GM19328 (cell line): ENCODE results near the gene MRPS24.
"Not testable (repeated sequence)": the region's sequence is repeated elsewhere in the genome, so short reads cannot be mapped to it uniquely, and the experiment has no call there.

Experiments
- ATAC-seq: cut with Tn5 transposase; IDR thresholded peaks from one replicate; pipeline ENCODE4 v1.9.1; 2021; ENCODE audit warnings: mild to moderate bottlenecking, moderate library complexity; ENCODE audit not compliant: unreplicated experiment

The MRPS24 gene

DNA sequence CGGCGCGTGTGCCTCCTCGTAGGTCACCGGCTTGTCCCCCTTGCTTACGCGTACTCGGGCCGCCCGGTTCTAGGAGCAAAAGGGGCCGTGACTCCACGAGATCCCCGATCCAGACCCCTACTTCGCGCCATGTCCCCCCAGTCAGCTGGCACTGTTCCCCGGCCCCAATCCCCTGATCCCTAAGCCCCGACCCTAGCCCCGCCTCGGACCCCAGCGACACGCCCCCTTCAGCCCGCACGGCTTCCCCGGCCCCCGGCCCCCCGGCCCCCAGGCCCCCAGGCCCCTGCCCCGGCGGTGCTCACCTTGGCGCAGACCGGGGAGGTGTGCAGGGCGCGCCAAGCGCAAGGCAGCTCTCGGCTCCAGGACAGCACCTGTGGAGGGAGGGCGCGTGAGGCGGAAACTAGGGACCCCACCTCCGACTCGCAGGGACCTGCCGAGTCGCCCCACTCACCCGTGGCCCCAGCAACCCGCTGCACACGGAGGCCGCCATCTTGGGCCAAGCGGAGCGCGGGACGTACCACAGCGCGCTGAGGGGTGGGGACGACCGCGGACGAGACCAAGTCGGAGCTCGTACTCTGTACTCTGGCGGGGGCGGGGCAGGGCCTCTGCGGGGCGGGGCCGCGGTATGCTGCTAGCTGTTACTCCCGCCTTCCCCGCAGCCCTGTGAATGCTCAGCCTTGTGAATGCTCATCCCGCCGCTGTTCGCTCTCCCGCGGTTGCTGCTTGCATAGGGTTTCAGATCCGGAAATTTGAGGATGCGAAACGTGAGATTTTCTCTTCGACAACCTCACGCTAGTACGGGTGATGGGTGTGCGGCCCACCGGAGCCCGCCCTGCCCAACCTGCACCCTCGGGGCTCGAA is at the start of gene MRPS24:
MRPS24 (minus strand) TSS at position 512 of the 861 bp plus-strand sequence; CDS start at position 490, 22 bp downstream.
- ATAC-seq: peak; percentile 87

DNA sequence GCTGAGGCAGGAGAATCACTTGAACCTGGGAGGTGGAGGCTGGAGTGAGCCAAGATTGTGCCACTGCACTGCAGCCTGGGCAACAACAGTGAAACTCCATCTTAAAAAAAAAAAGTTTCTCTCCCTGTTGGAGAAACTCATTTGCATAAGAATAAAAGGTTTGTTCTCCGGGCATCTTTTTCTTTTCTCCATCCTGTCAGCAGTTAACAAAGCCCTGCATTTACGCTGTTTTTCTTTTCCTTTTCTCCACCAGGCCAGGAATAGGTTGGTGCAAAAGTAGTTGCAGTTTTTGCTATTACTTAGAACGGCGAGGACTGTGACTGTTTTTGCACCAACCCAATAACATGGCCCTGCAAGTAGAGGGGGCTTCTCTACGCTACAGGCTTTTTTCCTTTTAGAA is 46.6 kb upstream of the MRPS24 start:
- ATAC-seq: no peak

DNA sequence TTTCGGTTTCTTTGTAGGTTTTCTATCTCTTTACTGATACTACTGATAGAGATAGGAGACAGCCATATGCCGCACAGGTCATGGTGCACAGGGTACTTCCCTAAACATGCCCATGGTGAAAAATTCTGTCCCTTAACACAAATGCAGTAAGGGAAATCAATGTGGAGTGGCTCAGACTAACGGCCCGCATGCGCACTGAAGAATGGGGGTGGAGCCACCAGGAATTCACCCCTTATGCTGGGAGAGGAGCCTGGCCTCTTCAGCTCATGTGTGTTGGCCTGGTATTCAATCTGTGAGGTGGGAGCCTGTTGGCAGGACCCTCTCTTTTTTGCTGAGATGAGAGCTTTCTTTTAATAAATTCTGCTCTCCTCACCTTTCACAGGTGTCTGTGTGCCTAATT is 45.5 kb upstream of the MRPS24 start:
- ATAC-seq: no peak

DNA sequence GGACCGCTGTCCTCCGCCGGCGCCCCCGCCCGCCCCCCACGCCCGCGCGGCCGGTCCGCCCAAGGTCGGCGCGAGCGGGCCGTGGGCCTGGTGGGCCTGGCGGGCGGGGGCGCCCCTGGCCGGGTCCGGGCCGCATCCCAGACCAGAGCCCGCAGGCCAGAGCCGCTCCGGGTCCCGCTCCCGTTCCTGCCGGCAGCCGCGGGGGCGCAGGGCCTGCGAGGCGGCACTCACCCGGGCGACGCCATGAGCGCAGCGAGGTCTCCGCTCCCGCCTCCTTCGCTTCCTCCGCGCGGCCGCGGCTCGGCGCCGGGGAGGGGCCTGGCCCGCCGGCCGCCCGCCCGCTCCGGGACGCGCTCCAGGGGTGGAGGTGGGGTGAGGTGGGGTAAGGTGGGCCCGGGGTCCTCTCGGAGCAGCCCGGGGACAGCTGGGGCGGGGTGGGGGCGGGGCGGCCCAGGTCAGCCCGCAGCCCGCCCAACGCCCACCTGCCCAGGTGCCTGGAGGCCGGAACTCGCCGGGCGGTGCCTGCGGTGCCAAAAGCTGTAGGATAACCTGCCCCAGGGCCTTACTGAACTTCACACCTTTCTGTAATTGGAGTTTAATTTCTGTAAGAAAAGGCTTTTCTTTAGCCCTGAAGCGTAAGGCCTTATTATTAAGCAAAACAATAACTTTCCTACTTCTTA is 37.2 kb upstream of the MRPS24 start, which contains the start of gene URGCP:
URGCP (minus strand) TSS at position 266 of the 680 bp plus-strand sequence; CDS start at position 245, 21 bp downstream.
- peak; percentile 82 for ATAC-seq

DNA sequence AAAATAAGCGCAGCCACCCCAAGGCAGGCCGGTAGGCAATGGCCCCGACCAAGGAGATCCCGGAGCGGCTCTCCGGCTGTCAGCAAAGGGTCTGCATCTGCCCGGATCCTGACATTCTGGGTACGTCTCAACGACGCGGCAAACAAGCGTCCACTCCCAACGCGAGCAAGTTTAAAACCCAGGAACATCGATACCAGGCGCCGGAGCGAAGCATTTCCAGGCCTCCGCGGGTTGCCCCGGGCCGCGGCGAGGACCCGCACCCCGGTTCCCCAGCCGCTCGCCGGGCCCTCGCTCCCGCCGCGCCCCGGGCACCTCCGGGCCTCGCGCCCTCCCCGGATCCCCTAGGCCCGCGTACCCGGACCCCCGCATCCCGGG is 36.6 kb upstream of the MRPS24 start:
- peak; percentile 30 for ATAC-seq

DNA sequence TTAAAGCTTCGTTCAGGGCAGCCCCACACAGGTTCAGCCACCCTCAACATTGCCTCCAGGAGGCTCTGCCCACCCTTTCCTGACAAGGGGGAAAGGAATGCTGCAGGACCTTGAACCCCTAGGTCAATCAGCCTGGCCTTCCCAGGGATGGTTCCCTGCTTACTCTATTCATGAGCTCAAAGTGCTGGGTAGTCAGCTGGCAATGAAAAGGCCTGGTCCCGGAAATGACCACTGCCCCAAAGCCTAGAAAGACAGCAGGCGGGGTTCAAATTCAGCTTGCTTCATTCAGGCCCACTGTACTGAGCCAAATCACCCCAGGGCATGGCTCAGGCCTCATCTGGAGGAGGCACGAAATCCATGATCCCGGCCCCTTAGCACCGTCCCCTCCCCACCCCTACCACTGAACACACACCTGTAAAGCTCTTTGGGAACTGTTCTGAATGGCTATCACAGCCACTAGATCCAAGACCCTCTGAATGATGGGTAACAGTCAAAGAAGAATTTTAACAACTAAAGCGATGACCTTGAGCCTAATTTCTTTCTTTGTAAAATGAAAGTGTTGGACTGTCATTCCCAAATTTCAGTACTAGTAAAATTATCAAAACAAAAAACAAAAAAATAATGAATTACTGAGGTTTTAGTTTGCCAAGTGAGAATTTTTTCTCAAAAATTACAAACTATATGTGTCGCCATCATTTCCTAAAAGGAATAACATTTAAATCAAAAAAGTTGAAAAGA is 36.1 kb upstream of the MRPS24 start:
- no peak for ATAC-seq

DNA sequence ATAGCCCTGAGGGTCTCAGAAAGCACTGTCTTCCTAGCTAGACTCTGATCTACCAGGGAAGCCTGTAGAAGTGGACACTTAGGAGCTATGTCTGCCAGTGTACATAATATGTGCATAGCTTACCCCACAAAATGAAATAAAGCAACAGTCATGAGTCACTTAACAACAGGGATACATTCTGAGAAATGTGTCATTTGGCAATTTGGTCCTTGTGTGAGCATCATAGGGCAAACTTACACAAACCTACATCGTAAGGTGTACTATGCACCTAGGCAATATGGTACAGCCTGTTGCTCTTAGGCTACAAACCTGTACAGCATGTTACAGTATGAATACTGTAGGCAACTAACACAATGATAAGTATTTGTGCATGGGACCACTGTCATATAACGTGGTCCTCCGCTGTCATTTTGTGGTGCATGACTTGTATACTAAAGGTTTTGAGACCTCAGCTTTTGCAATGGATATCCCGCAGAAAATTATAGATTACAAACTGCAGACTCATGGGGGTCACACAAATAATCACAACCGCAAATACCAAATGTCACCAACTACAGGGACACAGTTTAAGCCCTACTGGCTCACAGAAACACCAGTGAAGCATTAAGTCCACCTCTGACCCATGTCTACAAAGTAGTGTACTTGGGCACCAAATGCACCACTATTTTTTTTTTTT is 35.4 kb upstream of the MRPS24 start:
- no peak for ATAC-seq

DNA sequence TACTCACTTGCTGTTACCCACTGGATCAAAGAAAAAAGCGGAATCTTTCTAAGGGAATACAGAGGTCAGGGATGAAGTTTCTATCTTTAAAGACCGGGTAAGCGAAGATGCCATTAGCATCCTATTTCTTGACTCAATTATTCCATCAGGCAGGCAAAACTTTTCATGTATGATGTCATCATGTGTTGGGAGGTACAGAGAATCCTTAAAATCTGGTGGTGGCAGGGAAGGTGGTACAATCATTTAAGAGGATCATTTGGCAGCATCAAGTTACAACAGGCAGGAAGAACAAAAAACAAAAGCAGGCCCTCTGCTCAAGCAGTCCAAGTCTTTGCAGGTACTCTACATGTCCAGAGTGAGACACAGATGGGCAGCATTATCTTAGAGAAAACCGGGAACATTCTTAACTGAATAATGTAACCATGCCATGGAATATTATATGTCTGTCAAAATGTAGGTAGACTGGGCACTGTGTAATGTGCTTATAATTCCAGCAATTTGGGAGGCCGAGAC is 33.3 kb upstream of the MRPS24 start:
- ATAC-seq: no peak

DNA sequence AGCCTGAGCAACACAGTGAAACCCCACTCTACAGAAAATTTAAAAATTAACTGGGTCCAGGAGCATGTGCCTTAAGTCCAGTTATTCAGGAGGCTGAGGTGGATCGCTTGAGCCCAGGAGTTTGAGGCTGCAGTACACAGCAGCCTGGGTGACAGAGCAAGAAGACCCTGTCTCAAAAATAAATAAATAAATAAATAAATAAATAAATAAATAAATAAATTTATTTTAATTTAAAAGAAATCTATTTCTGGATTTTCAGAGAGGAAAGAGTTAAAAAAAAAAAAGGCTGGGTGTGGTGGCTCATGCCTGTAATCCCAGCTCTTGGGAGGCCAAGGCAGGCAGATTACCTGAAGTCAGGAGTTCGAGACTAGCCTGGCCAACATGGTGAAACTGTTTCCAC is 29.3 kb upstream of the MRPS24 start:
- ATAC-seq: not testable (repeated sequence)

DNA sequence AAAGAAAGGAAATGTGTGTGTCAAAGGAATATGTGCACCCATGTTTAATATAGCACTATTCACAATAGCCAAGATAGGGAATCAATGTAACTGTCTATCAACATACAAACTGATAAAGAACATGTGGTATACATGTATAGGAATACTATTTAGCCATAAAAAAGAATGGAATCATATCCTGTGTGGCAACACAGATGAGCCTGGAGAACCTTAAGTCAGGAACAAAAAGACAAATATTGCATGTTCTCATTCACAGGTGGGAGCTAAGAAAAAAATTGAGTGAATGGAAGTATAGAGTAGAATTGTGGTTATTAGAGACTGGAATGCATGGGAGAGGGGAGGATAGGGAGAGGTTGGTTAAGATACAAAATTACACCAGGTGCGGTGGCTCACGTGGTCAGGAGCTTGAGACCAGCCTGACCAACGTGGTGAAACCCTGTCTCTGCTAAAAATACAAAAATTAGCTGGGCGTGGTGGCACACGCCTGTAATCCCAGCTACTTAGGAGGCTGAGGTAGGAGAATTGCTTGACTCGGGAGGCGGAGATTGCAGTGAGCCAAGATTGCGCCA is 26.6 kb upstream of the MRPS24 start:
- ATAC-seq: no peak

DNA sequence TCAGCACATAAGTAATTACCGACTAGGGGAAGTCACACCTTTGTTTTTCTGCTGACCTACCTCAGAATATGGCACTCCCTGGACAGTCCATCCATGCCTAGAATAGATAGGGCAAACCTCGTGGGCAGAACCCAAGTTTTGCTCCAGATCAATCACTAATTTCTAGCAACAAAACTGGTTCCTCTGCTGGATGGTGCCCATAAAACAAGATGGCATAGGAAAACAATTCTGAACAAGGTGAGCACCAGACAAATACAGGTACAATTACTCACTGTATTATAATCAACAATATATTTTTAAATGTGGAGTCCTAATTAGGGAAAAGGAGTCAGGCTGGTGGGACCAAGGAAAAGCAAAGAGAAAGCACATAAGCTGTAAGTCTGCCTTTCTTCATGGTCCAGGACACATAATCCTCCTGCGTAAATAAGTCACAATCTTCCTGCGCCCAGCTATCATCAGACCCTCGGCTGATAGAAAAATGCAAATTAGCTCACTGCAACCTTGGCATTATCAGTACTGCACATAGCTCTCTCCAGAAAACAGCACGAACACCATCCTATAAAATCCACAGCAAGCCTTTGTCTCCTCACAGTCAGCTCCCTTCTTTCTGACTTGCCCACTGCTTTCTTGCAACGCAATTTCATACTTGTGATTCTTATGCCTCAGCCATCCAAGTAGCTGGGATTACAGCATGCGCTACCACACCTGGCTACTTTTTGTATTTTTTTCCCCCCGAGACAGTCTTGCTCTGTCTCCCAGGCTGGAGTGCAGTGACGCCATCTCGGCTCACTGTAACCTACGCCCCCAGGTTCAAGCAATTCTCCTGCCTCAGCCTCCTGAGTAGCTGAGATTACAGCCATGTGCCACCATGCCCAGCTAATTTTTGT is 22.0 kb upstream of the MRPS24 start:
- no peak for ATAC-seq

DNA sequence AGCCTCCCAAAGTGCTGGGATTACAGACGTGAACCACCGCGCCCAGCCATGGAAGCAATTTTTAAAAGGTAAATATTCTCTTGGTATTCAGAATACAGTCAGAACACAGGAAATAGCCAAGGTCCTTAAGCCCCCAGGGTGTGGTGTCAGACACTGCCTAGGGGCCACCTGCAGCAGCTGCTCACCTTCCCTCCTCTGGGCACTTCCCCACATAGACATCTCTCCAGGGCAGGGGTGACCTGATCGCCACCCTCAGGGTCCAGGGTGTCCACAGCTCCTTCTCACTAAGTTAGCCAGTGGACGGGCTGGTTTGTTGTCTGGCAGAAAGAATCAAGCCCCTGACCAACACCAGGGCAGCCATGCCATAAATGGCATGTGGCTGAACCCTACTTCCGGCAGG is 21.2 kb upstream of the MRPS24 start:
- ATAC-seq: no peak

DNA sequence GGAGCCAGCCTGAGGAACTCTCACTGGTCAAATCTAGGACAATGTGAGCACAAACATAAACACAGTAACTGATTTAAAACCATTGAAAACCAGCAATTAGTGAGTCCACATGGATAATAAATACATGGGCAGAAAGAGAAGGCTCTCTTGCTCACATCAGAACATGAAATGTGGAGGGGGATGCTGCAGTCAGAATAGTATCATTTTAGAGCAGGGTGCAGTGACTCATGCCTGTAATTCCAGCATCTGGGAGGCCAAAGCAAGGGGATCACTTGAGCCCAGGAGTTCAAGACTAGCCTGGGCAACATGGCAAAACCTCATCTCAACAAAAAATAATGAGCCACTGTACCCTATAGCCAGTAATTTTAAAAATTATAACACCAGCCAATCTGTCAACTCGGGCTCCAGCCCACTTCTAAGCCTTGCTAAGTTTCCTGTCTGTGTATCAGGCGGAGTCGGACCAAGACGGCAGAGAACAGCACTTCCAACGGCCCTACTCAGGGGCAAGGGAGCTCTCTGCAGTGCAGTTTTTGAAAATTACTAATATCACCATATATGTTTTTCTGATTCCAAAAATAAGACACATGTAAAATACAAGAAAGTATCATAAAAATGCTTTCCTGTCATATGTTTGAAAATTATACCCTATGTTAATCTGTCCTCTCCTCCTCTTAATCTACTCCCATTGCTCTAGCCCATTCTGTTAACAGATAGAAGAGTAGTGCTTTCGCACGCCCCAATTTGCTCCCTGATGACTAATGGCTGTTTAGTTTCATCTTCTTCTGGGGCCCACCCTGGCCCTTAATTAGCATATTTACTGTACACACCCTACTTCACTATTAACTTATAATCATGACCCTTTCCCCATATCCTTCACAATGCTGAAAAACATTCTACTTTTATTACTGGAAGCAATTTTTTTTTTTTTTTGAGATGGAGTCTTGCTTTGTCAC is 20.0 kb upstream of the MRPS24 start:
- no peak for ATAC-seq

DNA sequence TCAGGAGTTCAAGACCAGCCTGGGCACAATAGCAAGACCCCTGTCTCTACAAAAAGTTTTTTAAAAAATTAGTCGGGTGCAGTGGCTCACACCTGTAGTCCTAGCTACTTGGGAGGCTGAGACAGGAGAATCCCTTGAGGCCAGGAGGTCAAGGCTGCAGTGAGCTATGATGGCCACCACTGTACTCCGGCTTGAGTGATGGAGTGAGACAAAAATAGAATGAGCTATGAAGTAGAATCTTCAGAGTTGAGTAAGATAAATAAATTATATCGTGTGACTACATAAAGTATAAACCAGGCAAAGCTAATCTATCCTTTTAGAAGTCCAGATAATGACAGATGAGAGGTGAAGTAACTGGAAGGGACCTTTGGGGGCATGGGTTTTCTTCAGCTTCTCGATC is 15.3 kb upstream of the MRPS24 start:
- no peak for ATAC-seq

DNA sequence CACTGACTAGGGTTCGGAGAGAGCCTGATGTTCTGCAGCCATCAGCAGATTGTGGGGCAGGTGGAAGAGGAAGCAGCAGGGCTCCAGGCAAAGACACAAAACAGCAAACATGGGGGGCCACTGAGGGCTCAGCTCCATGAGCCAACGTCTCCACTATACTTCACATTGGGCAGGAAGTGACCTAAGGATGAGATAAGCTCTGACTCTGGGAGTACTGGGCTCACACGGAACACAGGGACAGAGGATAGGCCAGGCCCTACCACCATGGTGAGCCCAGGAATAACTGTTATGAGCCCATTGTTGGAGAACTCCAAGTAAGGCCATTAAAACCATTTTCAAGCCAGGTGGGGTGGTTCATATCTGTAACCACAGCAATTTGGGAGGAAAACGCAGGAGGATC is 14.9 kb upstream of the MRPS24 start:
- no peak for ATAC-seq

DNA sequence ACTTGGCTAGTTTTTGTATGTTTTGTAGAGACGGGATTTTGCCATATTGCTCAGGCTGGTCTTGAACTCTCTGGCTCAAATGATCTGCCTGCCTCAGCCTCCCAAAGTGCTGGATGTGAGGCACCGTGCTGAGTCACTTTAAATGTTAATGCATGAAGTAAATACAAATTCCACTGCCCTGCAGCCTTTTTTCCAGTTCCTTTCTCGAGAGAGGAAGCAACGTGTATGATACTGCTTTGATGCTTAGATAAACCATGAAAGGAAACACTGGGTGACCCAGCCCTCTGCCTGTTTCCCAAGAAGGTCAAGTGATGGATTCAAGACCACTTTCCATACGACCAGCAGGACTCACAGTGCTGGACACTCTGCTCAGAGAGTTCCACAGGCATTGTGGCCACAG is 11.3 kb upstream of the MRPS24 start:
- ATAC-seq: no peak

DNA sequence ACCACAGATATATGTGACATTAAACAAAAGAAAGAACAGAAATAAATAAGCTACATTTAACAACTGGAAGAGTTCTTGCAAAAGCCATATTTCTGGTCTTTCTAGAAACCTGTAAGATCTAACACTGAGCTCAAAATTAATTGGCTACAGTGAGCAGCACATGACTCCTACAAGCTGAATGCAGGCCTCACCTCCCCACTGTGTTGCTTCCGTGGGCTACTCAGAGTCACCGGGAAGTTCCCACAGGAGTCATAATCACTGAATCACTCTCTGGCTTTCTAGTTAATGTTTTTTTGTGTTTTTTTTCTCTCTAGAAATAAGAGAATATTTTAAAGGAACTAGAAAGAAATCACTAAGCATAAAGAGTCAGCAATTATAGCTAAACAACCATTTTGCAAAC is 10.2 kb upstream of the MRPS24 start:
- ATAC-seq: no peak

DNA sequence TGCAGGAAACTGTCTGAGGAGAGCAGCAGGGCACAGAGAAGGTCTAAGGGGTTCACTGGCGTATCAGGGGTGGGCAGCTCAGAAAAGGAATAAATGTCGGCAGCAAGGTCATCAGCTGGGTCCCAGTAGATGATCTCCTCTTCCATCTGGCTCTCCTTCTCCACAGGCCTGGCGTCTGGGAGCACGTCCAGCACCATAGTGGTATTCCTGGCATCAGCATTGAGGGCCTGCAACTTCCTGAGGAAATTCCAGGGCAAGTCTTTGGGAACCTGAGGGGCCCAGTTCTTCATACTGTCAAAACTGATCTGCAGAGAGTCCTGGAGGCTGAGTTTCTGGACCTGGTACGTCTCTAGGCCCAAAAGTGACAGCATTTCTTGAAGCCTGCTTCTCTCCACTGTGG is 9.6 kb upstream of the MRPS24 start:
- ATAC-seq: no peak
